ENCODE measurements around the gene LPCAT3.

LPCAT3 gene

GRCh38 chr12:6968426-6968825 is 49.9 kb downstream of the LPCAT3 start:
- H3K4me1 ChIP-seq (ENCODE audit: control insufficient read depth, low read length): peaks cover 44% of the 10 kb centered on the region
- peaks cover 56% of the 10 kb centered on the region for H3K79me2 ChIP-seq (ENCODE audit: control insufficient read depth, low read length)
- peak overlapping the region; percentile 99; the same call in 1 of the 2 replicates for H3K4me3 ChIP-seq (ENCODE audit: low read length)
- no peaks in the 10 kb centered on the region for H3K27me3 ChIP-seq (ENCODE audit: control insufficient read depth, low read length)
- peaks cover 16% of the 10 kb centered on the region; the same call in 1 of the 2 replicates for H4K20me1 ChIP-seq (ENCODE audit: control insufficient read depth, insufficient read depth, low read depth, low read length)
- no peak overlapping the region for H3K27ac ChIP-seq (ENCODE audit: low read depth, low read length)
- peaks cover 41% of the 10 kb centered on the region for H3F3A ChIP-seq (ENCODE audit: control insufficient read depth, insufficient read depth)
- peaks cover 87% of the 10 kb centered on the region for H3K36me3 ChIP-seq (ENCODE audit: control insufficient read depth, low read length)
- TF ChIP-seq EZH2phosphoT487 (IDR thresholded peaks at IDR 0.05; ENCODE audit: borderline replicate concordance, low read length) (no peak), CTCF (IDR thresholded peaks at IDR 0.05; ENCODE audit: low read depth, low read length, poor library complexity, severe bottlenecking) (no peak)
- peak overlapping the region; percentile 95 for H3K4me2 ChIP-seq (ENCODE audit: low read length)
- H3K9me2 ChIP-seq (replicated peaks; ENCODE audit: control insufficient read depth, low read length): no peaks in the 10 kb centered on the region
- H3K9me3 ChIP-seq (ENCODE audit: control insufficient read depth, insufficient read depth, low read length): no peaks in the 10 kb centered on the region

- no peak overlapping the region for H3K27ac ChIP-seq (ENCODE audit: low read depth, low read length)
- TF ChIP-seq CTCF (IDR thresholded peaks at IDR 0.05; ENCODE audit: low read depth, low read length, poor library complexity, severe bottlenecking) (no peak), EZH2phosphoT487 (IDR thresholded peaks at IDR 0.05; ENCODE audit: borderline replicate concordance, low read length) (no peak)
- H3K4me2 ChIP-seq (ENCODE audit: low read length): no peak overlapping the region
- peaks cover 80% of the 10 kb centered on the region for H3K36me3 ChIP-seq (ENCODE audit: control insufficient read depth, low read length)
- H4K20me1 ChIP-seq (ENCODE audit: control insufficient read depth, insufficient read depth, low read depth, low read length): peaks cover 16% of the 10 kb centered on the region; the same call in 1 of the 2 replicates
- H3K9me2 ChIP-seq (replicated peaks; ENCODE audit: control insufficient read depth, low read length): no peaks in the 10 kb centered on the region
- peaks cover 48% of the 10 kb centered on the region for H3K79me2 ChIP-seq (ENCODE audit: control insufficient read depth, low read length)
- peaks cover 38% of the 10 kb centered on the region for H3K4me1 ChIP-seq (ENCODE audit: control insufficient read depth, low read length)
- H3F3A ChIP-seq (ENCODE audit: control insufficient read depth, insufficient read depth): peaks cover 41% of the 10 kb centered on the region
- no peaks in the 10 kb centered on the region for H3K9me3 ChIP-seq (ENCODE audit: control insufficient read depth, insufficient read depth, low read length)
- no peak overlapping the region for H3K4me3 ChIP-seq (ENCODE audit: low read length)
- H3K27me3 ChIP-seq (ENCODE audit: control insufficient read depth, low read length): 0 out of 2 replicates have a peak, but pooled peaks cover 2% of the 10 kb centered on the region
These were observed 50.6 kb downstream of the LPCAT3 start for GRCh38 chr12:6967651-6968100.

- H3K4me3 ChIP-seq (ENCODE audit: low read length): no peak overlapping the region
- no peak overlapping the region for H3K27ac ChIP-seq (ENCODE audit: low read depth, low read length)
- no peak overlapping the region for H3K4me2 ChIP-seq (ENCODE audit: low read length)
- H3K9me3 ChIP-seq (ENCODE audit: control insufficient read depth, insufficient read depth, low read length): no peaks in the 10 kb centered on the region
- H3K36me3 ChIP-seq (ENCODE audit: control insufficient read depth, low read length): peaks cover 67% of the 10 kb centered on the region
- H3K4me1 ChIP-seq (ENCODE audit: control insufficient read depth, low read length): peaks cover 39% of the 10 kb centered on the region
- no peaks in the 10 kb centered on the region for H3K9me2 ChIP-seq (replicated peaks; ENCODE audit: control insufficient read depth, low read length)
- H3F3A ChIP-seq (ENCODE audit: control insufficient read depth, insufficient read depth): peaks cover 39% of the 10 kb centered on the region
- H3K27me3 ChIP-seq (ENCODE audit: control insufficient read depth, low read length): peaks cover 13% of the 10 kb centered on the region
- peaks cover 35% of the 10 kb centered on the region for H3K79me2 ChIP-seq (ENCODE audit: control insufficient read depth, low read length)
- peaks cover 16% of the 10 kb centered on the region; the same call in 1 of the 2 replicates for H4K20me1 ChIP-seq (ENCODE audit: control insufficient read depth, insufficient read depth, low read depth, low read length)
- TF ChIP-seq CTCF (IDR thresholded peaks at IDR 0.05; ENCODE audit: low read depth, low read length, poor library complexity, severe bottlenecking): no peak
- TF ChIP-seq EZH2phosphoT487 (IDR thresholded peaks at IDR 0.05; ENCODE audit: borderline replicate concordance, low read length): no peak
These were observed 51.9 kb downstream of the LPCAT3 start for GRCh38 chr12:6966351-6966750.

Measured in DOHH2 (cell line).